ENCODE data around the gene FLVCR2.

Gene FLVCR2

GRCh38 chr14:75558440-75558839 is 20.0 kb upstream of the FLVCR2 start:
- DNase-seq = no peak

GRCh38 chr14:75559045-75559444 is 19.4 kb upstream of the FLVCR2 start:
- no peak for DNase-seq

- DNase-seq = no peak
Measured at GRCh38 chr14:75559451-75560222, 18.8 kb upstream of the FLVCR2 start.

GRCh38 chr14:75561013-75561432 is 17.4 kb upstream of the FLVCR2 start:
- DNase-seq = peak; percentile 81

GRCh38 chr14:75562089-75562488 is 16.3 kb upstream of the FLVCR2 start:
- no peak for DNase-seq

- no peak for DNase-seq
Measured at GRCh38 chr14:75562489-75562888, 15.9 kb upstream of the FLVCR2 start.

- no peak for DNase-seq
Measured at GRCh38 chr14:75563931-75564330, 14.5 kb upstream of the FLVCR2 start.

GRCh38 chr14:75565056-75565455 is 13.4 kb upstream of the FLVCR2 start:
- no peak for DNase-seq

- no peak for DNase-seq
Measured at GRCh38 chr14:75566321-75566720, 12.1 kb upstream of the FLVCR2 start.

GRCh38 chr14:75566752-75567151 is 11.7 kb upstream of the FLVCR2 start:
- DNase-seq = no peak

GRCh38 chr14:75568140-75568539 is 10.3 kb upstream of the FLVCR2 start:
- no peak for DNase-seq

GRCh38 chr14:75568791-75569190 is 9.6 kb upstream of the FLVCR2 start:
- DNase-seq = no peak

GRCh38 chr14:75570797-75571196 is 7.6 kb upstream of the FLVCR2 start:
- DNase-seq = no peak

- no peak for DNase-seq
Measured at GRCh38 chr14:75572104-75572503, 6.3 kb upstream of the FLVCR2 start.

- no peak for DNase-seq
Measured at GRCh38 chr14:75577090-75577489, 1.3 kb upstream of the FLVCR2 start.

GRCh38 chr14:75577729-75578101 is 705 bp upstream of the FLVCR2 start:
- peak; percentile 58 for DNase-seq

GRCh38 chr14:75578786-75579337 is 442 bp downstream of the FLVCR2 start:
- DNase-seq = no peak

- DNase-seq = no peak
Measured at GRCh38 chr14:75579338-75579864, 981 bp downstream of the FLVCR2 start.

GRCh38 chr14:75579882-75580281 is 1.5 kb downstream of the FLVCR2 start:
- DNase-seq = no peak

GRCh38 chr14:75587388-75587787 is 9.0 kb downstream of the FLVCR2 start:
- no peak for DNase-seq

- DNase-seq = no peak
Measured at GRCh38 chr14:75589931-75590330, 11.5 kb downstream of the FLVCR2 start.

GRCh38 chr14:75591331-75591946 is 13.0 kb downstream of the FLVCR2 start:
- DNase-seq = no peak

GRCh38 chr14:75591987-75592575 is 13.7 kb downstream of the FLVCR2 start:
- no peak for DNase-seq

GRCh38 chr14:75595226-75595625 is 16.8 kb downstream of the FLVCR2 start:
- DNase-seq = no peak

All from NCI-H1105 treated with DMSO at 0.1 percent for 48 hours (cell line).